Posterior vena cava (tissue), 2 donors: ENCODE measurements around the gene MCHR1. TPM values are rescaled to one million over a fixed set of nuclear protein-coding genes. Genes with fewer than 3 reads are reported as not detected.
"Not testable (repeated sequence)": the region's sequence is repeated elsewhere in the genome, so short reads cannot be mapped to it uniquely, and the experiment has no call there.

Experiments used
- DNase-seq: peaks from one replicate; pipeline ENCODE4 v3.0.0-alpha.2; 2020; ENCODE audit warnings: low spot score
- intact Hi-C, 2 donors: fragments of 100-400 bp; cut with DNase I; formaldehyde crosslinking; loops; one replicate each; pipeline versions ENCODE4 v1.14.1 to v1.14.2; 2022 to 2023
- total RNA-seq, 2 donors: library from RNA; stranded (reverse); fragmentation: NEBNext Ultra II Directional; extraction: Animal tissue kit (Norgen Biotek cat#: 25700); gene quantifications; one replicate each; pipeline ENCODE4 v1.2.1, GENCODE V29; 2021
- donor health status: DM: yes; HTN: yes; CAD: no.
- donor health status: DM: yes; HTN: yes; CAD: no.

The MCHR1 gene
- total RNA-seq, 2 donors from 2014 or later = 0.52 to 2.7 TPM

GRCh38 chr22:40653361-40653760 lies 25.9 kb upstream of the MCHR1 start:
- DNase-seq = peak; percentile 73
- intact Hi-C loops = no loop called here

GRCh38 chr22:40654522-40655167 lies 24.6 kb upstream of the MCHR1 start:
- intact Hi-C loops = no loop called here
- DNase-seq = peak; percentile 84

GRCh38 chr22:40655941-40656340 lies 23.3 kb upstream of the MCHR1 start:
- intact Hi-C loops = not testable (repeated sequence)

GRCh38 chr22:40656651-40657050 lies 22.6 kb upstream of the MCHR1 start:
- intact Hi-C loops, DNase-seq: not testable (repeated sequence)

More at GRCh38 chr22:40655941-40656340, 23.3 kb upstream of the MCHR1 start:
- not testable (repeated sequence) for DNase-seq

GRCh38 chr22:40659166-40659565 lies 20.1 kb upstream of the MCHR1 start:
- DNase-seq = no peak
- intact Hi-C loops = no loop called here

GRCh38 chr22:40660730-40661129 lies 18.6 kb upstream of the MCHR1 start:
- no peak for DNase-seq
- intact Hi-C loops = no loop called here

- DNase-seq = no peak
- intact Hi-C loops = no loop called here
Observed at GRCh38 chr22:40661671-40662070, 17.6 kb upstream of the MCHR1 start.

GRCh38 chr22:40665312-40665711 lies 14.0 kb upstream of the MCHR1 start:
- DNase-seq = peak; percentile 90
- intact Hi-C loops = loop anchor here in 1 of 2 donors (5.0 kb wide), 1 partner anchor 137 kb away; no protein-coding TSS in a partner anchor

GRCh38 chr22:40666151-40666848 lies 13.0 kb upstream of the MCHR1 start:
- intact Hi-C loops = loop anchor here in 1 of 2 donors (5.0 kb wide), 1 partner anchor 136 kb away; no protein-coding TSS in a partner anchor

GRCh38 chr22:40668611-40669411 lies 10.5 kb upstream of the MCHR1 start:
- no peak for DNase-seq
- intact Hi-C loops = loop anchor here in 1 of 2 donors (5.0 kb wide), 1 partner anchor 133 kb away; no protein-coding TSS in a partner anchor

More at GRCh38 chr22:40666151-40666848, 13.0 kb upstream of the MCHR1 start:
- peak; percentile 88 for DNase-seq

GRCh38 chr22:40670058-40670457 lies 9.2 kb upstream of the MCHR1 start:
- no peak for DNase-seq
- intact Hi-C loops = no loop called here

- DNase-seq = no peak
- intact Hi-C loops = no loop called here
Observed at GRCh38 chr22:40671369-40671768, 7.9 kb upstream of the MCHR1 start.

- no peak for DNase-seq
- intact Hi-C loops = no loop called here
Observed at GRCh38 chr22:40671796-40672360, 7.4 kb upstream of the MCHR1 start.

GRCh38 chr22:40673017-40673416 lies 6.3 kb upstream of the MCHR1 start:
- DNase-seq = no peak
- intact Hi-C loops = no loop called here

GRCh38 chr22:40674274-40674673 lies 5.0 kb upstream of the MCHR1 start:
- intact Hi-C loops = no loop called here
- no peak for DNase-seq

GRCh38 chr22:40676166-40676565 lies 3.1 kb upstream of the MCHR1 start:
- DNase-seq, intact Hi-C loops: not testable (repeated sequence)

- no peak for DNase-seq
Observed at GRCh38 chr22:40676644-40677043, 2.6 kb upstream of the MCHR1 start.

GRCh38 chr22:40678493-40679248 lies 613 bp upstream of the MCHR1 start:
- intact Hi-C loops = no loop called here

More at GRCh38 chr22:40676644-40677043, 2.6 kb upstream of the MCHR1 start:
- intact Hi-C loops = no loop called here

More at GRCh38 chr22:40678493-40679248, 613 bp upstream of the MCHR1 start:
- no peak for DNase-seq
